GM23338 (cell line): ENCODE data around the gene SORCS2. TPM values are rescaled to one million over a fixed set of nuclear protein-coding genes. Genes with fewer than 3 reads are reported as not detected.
"Not testable (repeated sequence)": the region's sequence is repeated elsewhere in the genome, so short reads cannot be mapped to it uniquely, and the experiment has no call there.

Experiments
- ATAC-seq: fragments of 200-7000 bp; cut with Tn5 transposase; 3 replicates; pipeline ENCODE4 v1.9.1; 2020
- DNase-seq: peaks from one replicate; pipeline ENCODE4 v3.0.0-alpha.2; 2015; ENCODE audit warnings: low spot score
- H2AFZ ChIP-seq: fragments of 200-600 bp; sonication (generic); 2 replicates; pipeline ENCODE4 v1.8.0; 2016; ENCODE audit warnings: antibody characterized with exemption, mild to moderate bottlenecking, moderate library complexity
- H3F3A ChIP-seq: fragments of 200-600 bp; sonication (generic); replicated peaks from 2 replicates; pipeline ENCODE4 v1.8.0; 2017; ENCODE audit warnings: antibody characterized with exemption, mixed run types, low read depth
- H3K27ac ChIP-seq: fragments of 200-600 bp; sonication (generic); 2 replicates; pipeline ENCODE4 v1.6.1; 2016; ENCODE audit warnings: low read depth
- H3K27me3 ChIP-seq: fragments of 200-600 bp; sonication (generic); 2 replicates; pipeline ENCODE4 v1.8.0; 2016; ENCODE audit warnings: mild to moderate bottlenecking, mixed run types, moderate library complexity; ENCODE audit not compliant: insufficient read depth
- H3K36me3 ChIP-seq: fragments of 200-600 bp; sonication (generic); 2 replicates; pipeline ENCODE4 v1.8.0; 2016; ENCODE audit warnings: mild to moderate bottlenecking; ENCODE audit not compliant: insufficient read depth
- H3K4me1 ChIP-seq: fragments of 200-600 bp; sonication (generic); 2 replicates; pipeline ENCODE4 v1.8.0; 2016; ENCODE audit warnings: mild to moderate bottlenecking, moderate library complexity; ENCODE audit not compliant: insufficient read depth
- H3K4me2 ChIP-seq: fragments of 200-600 bp; sonication (generic); 2 replicates; pipeline ENCODE4 v1.7.1; 2017; ENCODE audit warnings: mixed run types
- H3K4me3 ChIP-seq: fragments of 200-600 bp; sonication (generic); 2 replicates; pipeline ENCODE4 v1.6.1; 2016; ENCODE audit warnings: mixed run types
- H3K79me2 ChIP-seq: fragments of 200-600 bp; sonication (generic); replicated peaks from 2 replicates; pipeline ENCODE4 v1.8.0; 2017; ENCODE audit warnings: mild to moderate bottlenecking; ENCODE audit not compliant: insufficient read depth
- H3K9me2 ChIP-seq: fragments of 200-600 bp; sonication (generic); 2 replicates; pipeline ENCODE4 v1.8.0; 2017; ENCODE audit not compliant: insufficient read depth
- H4K20me1 ChIP-seq: fragments of 200-600 bp; sonication (generic); replicated peaks from 2 replicates; pipeline ENCODE4 v1.8.0; 2017; ENCODE audit warnings: mild to moderate bottlenecking; ENCODE audit not compliant: insufficient read depth
- H3K27ac Mint-ChIP-seq: 2 replicates; pipeline ENCODE4 v1.8.0; 2020; ENCODE audit warnings: inconsistent platforms, mild to moderate bottlenecking, moderate library complexity, mixed read lengths
- H3K27me3 Mint-ChIP-seq: 3 replicates; pipeline ENCODE4 v1.8.0; 2022; ENCODE audit warnings: low read depth, mild to moderate bottlenecking, moderate library complexity, mixed read lengths, inconsistent platforms; ENCODE audit not compliant: insufficient read depth, poor library complexity
- H3K36me3 Mint-ChIP-seq: 3 replicates; pipeline ENCODE4 v1.8.0; 2021; ENCODE audit warnings: low read depth, mild to moderate bottlenecking, inconsistent platforms, moderate library complexity, mixed read lengths
- H3K4me1 Mint-ChIP-seq: 3 replicates; pipeline ENCODE4 v1.8.0; 2020; ENCODE audit warnings: mild to moderate bottlenecking, inconsistent platforms, mixed read lengths
- H3K4me3 Mint-ChIP-seq: 3 replicates; pipeline ENCODE4 v1.8.0; 2021; ENCODE audit warnings: moderate library complexity, mild to moderate bottlenecking, inconsistent platforms, mixed read lengths
- H3K9me3 Mint-ChIP-seq: 3 replicates; pipeline ENCODE4 v1.8.0; 2020; ENCODE audit warnings: moderate library complexity, mild to moderate bottlenecking, inconsistent platforms, mixed read lengths
- EZH2 ChIP-seq: fragments of 200-600 bp; sonication (generic); IDR thresholded peaks from one replicate; pipeline ENCODE4 v1.8.0; 2017; ENCODE audit warnings: antibody characterized with exemption, mild to moderate bottlenecking, low read depth; ENCODE audit not compliant: unreplicated experiment
- POLR2AphosphoS5 ChIP-seq: IDR thresholded peaks from 2 replicates; pipeline ENCODE4 v1.6.1; 2016; ENCODE audit warnings: antibody characterized with exemption, low read depth
- STAT1 ChIP-seq: IDR thresholded peaks from one replicate; pipeline ENCODE4 v1.6.1; 2016; ENCODE audit warnings: antibody characterized with exemption; ENCODE audit not compliant: unreplicated experiment
- ZNF114 ChIP-seq: fragments of 250-450 bp; sonication (Bioruptor Pico); IDR thresholded peaks from 2 replicates; pipeline ENCODE4 v1.5.0; 2020; ENCODE audit warnings: mild to moderate bottlenecking, moderate library complexity
- ZNF331 ChIP-seq: fragments of 250-450 bp; sonication (Bioruptor Pico); IDR thresholded peaks from 2 replicates; pipeline ENCODE4 v1.5.0; 2020; ENCODE audit warnings: low read depth, mild to moderate bottlenecking, moderate library complexity
- polyA plus RNA-seq: library from polyadenylated mRNA; unstranded; fragments of >200 nt; fragmentation: Nextera tagmentation; extraction: Ambion mirVana; gene quantifications from 2 replicates; pipeline ENCODE4 v1.2.1, GENCODE V29; 2016
- total RNA-seq: library from RNA; depleted of rRNA; stranded (reverse); fragments of >200 nt; shearing (Covaris generic); gene quantifications from 2 replicates; pipeline ENCODE4 v1.2.3, GENCODE V29; 2014
- TF ChIP-seq, protein P1 (sequence below), 2 experiments: fragments of 200-600 bp in 1 of 2; sonication (generic) in 1 of 2; conservative IDR thresholded peaks; 2 replicates each; pipeline versions ENCODE4 v1.5.1 to v1.6.1; 2016 to 2017; ENCODE audit warnings: antibody characterized with exemption in 2 of 2, low read depth in 2 of 2, mild to moderate bottlenecking in 2 of 2, moderate library complexity in 1 of 2
- TF ChIP-seq, protein P2 (sequence below): IDR thresholded peaks from 2 replicates; pipeline ENCODE4 v1.6.1; 2016; ENCODE audit warnings: antibody characterized with exemption
- TF ChIP-seq, protein P3 (sequence below): IDR thresholded peaks from one replicate; pipeline ENCODE4 v1.6.1; 2018; ENCODE audit warnings: antibody characterized with exemption; ENCODE audit not compliant: unreplicated experiment
- TF ChIP-seq, protein P4 (sequence below): fragments of 250-450 bp; sonication (Bioruptor Pico); IDR thresholded peaks from 2 replicates; pipeline ENCODE4 v1.5.0; 2020; ENCODE audit warnings: mild to moderate bottlenecking, moderate library complexity

SORCS2 gene
- total and polyA plus RNA-seq, 2 experiments from 2014 or later = 0.47 to 2.4 TPM

DNA sequence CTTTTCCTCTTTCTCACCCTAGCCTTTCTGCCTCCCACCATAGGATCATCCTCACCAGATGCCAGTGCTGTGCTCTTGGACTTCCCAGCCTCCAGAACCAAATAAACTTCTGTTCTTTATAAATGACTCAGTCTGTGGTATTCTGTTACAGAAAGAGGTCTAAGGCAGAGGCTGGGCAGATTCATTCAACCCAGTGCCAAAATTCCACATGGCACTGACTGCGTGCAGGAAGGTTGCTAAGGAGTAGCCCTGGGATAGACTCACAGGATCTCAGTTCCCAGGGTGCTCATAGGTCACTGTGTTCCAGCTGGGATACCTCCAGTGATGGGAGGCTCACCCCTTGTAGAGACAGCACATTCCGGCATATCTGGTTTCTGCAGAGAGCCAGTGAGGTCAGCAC lies 22.0 kb downstream of the SORCS2 start (continued):
- TF ChIP-seq, protein P1, sequence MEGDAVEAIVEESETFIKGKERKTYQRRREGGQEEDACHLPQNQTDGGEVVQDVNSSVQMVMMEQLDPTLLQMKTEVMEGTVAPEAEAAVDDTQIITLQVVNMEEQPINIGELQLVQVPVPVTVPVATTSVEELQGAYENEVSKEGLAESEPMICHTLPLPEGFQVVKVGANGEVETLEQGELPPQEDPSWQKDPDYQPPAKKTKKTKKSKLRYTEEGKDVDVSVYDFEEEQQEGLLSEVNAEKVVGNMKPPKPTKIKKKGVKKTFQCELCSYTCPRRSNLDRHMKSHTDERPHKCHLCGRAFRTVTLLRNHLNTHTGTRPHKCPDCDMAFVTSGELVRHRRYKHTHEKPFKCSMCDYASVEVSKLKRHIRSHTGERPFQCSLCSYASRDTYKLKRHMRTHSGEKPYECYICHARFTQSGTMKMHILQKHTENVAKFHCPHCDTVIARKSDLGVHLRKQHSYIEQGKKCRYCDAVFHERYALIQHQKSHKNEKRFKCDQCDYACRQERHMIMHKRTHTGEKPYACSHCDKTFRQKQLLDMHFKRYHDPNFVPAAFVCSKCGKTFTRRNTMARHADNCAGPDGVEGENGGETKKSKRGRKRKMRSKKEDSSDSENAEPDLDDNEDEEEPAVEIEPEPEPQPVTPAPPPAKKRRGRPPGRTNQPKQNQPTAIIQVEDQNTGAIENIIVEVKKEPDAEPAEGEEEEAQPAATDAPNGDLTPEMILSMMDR (conservative IDR thresholded peaks at IDR 0.05; ENCODE audit: low read depth in 2 of 2) = no peak
- TF ChIP-seq POLR2AphosphoS5 (no peak), STAT1 (no peak), ZNF114 (CRISPR knock-in tag) (no peak), ZNF331 (no peak)
- TF ChIP-seq, protein P2, sequence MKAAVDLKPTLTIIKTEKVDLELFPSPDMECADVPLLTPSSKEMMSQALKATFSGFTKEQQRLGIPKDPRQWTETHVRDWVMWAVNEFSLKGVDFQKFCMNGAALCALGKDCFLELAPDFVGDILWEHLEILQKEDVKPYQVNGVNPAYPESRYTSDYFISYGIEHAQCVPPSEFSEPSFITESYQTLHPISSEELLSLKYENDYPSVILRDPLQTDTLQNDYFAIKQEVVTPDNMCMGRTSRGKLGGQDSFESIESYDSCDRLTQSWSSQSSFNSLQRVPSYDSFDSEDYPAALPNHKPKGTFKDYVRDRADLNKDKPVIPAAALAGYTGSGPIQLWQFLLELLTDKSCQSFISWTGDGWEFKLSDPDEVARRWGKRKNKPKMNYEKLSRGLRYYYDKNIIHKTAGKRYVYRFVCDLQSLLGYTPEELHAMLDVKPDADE = no peak
- TF ChIP-seq, protein P3, sequence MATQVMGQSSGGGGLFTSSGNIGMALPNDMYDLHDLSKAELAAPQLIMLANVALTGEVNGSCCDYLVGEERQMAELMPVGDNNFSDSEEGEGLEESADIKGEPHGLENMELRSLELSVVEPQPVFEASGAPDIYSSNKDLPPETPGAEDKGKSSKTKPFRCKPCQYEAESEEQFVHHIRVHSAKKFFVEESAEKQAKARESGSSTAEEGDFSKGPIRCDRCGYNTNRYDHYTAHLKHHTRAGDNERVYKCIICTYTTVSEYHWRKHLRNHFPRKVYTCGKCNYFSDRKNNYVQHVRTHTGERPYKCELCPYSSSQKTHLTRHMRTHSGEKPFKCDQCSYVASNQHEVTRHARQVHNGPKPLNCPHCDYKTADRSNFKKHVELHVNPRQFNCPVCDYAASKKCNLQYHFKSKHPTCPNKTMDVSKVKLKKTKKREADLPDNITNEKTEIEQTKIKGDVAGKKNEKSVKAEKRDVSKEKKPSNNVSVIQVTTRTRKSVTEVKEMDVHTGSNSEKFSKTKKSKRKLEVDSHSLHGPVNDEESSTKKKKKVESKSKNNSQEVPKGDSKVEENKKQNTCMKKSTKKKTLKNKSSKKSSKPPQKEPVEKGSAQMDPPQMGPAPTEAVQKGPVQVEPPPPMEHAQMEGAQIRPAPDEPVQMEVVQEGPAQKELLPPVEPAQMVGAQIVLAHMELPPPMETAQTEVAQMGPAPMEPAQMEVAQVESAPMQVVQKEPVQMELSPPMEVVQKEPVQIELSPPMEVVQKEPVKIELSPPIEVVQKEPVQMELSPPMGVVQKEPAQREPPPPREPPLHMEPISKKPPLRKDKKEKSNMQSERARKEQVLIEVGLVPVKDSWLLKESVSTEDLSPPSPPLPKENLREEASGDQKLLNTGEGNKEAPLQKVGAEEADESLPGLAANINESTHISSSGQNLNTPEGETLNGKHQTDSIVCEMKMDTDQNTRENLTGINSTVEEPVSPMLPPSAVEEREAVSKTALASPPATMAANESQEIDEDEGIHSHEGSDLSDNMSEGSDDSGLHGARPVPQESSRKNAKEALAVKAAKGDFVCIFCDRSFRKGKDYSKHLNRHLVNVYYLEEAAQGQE = no peak

DNA sequence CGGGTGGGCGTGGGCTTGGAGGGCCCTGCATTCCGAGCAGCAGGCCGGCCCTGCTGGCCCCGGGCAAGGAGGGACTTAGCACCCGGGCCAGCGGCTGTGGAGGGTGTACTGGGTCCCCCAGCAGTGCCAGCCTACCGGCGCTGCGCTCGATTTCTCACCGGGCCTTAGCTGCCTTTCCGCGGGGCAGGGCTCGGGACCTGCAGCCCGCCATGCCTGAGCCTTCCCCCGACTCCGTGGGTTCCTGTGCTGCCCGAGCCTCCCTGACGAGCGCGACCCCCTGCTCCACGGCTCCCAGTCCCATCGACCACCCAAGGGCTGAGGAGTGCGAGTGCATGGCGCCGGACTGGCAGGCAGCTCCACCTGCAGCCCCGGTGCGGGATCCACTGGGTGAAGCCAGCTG lies 22.8 kb downstream of the SORCS2 start:
- H3F3A ChIP-seq, H3K27me3 ChIP-seq, H3K27ac ChIP-seq, H3K27ac Mint-ChIP-seq, H3K79me2 ChIP-seq, H2AFZ ChIP-seq, H3K4me3 ChIP-seq, H3K36me3 Mint-ChIP-seq, H3K9me2 ChIP-seq, H3K36me3 ChIP-seq, H3K4me3 Mint-ChIP-seq, H3K4me1 ChIP-seq, H3K4me1 Mint-ChIP-seq, DNase-seq, H3K4me2 ChIP-seq, H4K20me1 ChIP-seq, ATAC-seq: not testable (repeated sequence)
- Mint-ChIP-seq H3K9me3 (peaks cover 18% of the 10 kb centered on the region), H3K27me3 (peaks cover 10% of the 10 kb centered on the region)

DNA sequence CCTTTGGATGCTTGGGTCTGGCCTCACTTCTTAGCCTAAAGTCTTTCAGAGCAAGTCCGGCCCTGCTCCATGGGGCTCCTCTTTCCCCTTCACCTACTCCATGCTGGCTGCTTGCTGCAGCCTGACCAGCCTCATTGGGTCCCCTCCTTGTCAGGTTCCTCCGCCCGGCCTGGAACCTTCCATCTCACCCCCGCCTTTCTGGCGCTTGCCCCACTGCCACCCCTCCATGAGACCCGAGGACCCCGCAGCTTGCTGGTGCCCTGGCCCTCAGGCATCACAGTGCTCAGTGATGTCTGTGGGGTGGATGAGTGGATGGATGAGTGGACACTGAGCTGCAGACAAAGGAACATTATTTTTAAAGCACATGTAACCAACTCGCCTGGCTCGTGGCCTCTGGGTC lies 24.7 kb downstream of the SORCS2 start:
- H3K79me2 ChIP-seq = no peaks in the 10 kb centered on the region
- TF ChIP-seq, protein P4, sequence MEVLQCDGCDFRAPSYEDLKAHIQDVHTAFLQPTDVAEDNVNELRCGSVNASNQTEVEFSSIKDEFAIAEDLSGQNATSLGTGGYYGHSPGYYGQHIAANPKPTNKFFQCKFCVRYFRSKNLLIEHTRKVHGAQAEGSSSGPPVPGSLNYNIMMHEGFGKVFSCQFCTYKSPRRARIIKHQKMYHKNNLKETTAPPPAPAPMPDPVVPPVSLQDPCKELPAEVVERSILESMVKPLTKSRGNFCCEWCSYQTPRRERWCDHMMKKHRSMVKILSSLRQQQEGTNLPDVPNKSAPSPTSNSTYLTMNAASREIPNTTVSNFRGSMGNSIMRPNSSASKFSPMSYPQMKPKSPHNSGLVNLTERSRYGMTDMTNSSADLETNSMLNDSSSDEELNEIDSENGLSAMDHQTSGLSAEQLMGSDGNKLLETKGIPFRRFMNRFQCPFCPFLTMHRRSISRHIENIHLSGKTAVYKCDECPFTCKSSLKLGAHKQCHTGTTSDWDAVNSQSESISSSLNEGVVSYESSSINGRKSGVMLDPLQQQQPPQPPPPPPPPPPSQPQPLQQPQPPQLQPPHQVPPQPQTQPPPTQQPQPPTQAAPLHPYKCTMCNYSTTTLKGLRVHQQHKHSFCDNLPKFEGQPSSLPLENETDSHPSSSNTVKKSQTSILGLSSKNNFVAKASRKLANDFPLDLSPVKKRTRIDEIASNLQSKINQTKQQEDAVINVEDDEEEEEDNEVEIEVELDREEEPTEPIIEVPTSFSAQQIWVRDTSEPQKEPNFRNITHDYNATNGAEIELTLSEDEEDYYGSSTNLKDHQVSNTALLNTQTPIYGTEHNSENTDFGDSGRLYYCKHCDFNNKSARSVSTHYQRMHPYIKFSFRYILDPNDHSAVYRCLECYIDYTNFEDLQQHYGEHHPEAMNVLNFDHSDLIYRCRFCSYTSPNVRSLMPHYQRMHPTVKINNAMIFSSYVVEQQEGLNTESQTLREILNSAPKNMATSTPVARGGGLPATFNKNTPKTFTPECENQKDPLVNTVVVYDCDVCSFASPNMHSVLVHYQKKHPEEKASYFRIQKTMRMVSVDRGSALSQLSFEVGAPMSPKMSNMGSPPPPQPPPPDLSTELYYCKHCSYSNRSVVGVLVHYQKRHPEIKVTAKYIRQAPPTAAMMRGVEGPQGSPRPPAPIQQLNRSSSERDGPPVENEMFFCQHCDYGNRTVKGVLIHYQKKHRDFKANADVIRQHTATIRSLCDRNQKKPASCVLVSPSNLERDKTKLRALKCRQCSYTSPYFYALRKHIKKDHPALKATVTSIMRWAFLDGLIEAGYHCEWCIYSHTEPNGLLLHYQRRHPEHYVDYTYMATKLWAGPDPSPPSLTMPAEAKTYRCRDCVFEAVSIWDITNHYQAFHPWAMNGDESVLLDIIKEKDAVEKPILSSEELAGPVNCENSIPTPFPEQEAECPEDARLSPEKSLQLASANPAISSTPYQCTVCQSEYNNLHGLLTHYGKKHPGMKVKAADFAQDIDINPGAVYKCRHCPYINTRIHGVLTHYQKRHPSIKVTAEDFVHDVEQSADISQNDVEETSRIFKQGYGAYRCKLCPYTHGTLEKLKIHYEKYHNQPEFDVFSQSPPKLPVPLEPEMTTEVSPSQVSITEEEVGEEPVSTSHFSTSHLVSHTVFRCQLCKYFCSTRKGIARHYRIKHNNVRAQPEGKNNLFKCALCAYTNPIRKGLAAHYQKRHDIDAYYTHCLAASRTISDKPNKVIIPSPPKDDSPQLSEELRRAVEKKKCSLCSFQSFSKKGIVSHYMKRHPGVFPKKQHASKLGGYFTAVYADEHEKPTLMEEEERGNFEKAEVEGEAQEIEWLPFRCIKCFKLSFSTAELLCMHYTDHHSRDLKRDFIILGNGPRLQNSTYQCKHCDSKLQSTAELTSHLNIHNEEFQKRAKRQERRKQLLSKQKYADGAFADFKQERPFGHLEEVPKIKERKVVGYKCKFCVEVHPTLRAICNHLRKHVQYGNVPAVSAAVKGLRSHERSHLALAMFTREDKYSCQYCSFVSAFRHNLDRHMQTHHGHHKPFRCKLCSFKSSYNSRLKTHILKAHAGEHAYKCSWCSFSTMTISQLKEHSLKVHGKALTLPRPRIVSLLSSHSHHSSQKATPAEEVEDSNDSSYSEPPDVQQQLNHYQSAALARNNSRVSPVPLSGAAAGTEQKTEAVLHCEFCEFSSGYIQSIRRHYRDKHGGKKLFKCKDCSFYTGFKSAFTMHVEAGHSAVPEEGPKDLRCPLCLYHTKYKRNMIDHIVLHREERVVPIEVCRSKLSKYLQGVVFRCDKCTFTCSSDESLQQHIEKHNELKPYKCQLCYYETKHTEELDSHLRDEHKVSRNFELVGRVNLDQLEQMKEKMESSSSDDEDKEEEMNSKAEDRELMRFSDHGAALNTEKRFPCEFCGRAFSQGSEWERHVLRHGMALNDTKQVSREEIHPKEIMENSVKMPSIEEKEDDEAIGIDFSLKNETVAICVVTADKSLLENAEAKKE = no peak
- TF ChIP-seq EZH2 (no peak), STAT1 (no peak)

More for the DNA sequence above, 24.7 kb downstream of the SORCS2 start:
- Histone ChIP-seq H3K4me3 (no peak overlapping the region), H3K27ac (no peak overlapping the region), H3K4me2 (no peak overlapping the region), H3F3A (no peaks in the 10 kb centered on the region), H3K36me3 (no peaks in the 10 kb centered on the region), H2AFZ (no peak overlapping the region), H4K20me1 (no peaks in the 10 kb centered on the region), H3K4me1 (no peaks in the 10 kb centered on the region), H3K27me3 (no peaks in the 10 kb centered on the region), H3K9me2 (no peaks in the 10 kb centered on the region)
- Mint-ChIP-seq H3K27ac (no peak overlapping the region), H3K27me3 (peaks cover 10% of the 10 kb centered on the region), H3K36me3 (peaks cover 4% of the 10 kb centered on the region), H3K4me3 (no peak overlapping the region), H3K4me1 (no peaks in the 10 kb centered on the region), H3K9me3 (peaks cover 18% of the 10 kb centered on the region)
- DNase-seq (no peak), ATAC-seq (no peak)
